ENCODE measurements around the gene ALDH1A2.

Gene ALDH1A2

GRCh38 chr15:58040150-58040549, 25.4 kb downstream of the ALDH1A2 start:
- Histone ChIP-seq H4K91ac (ENCODE audit: low read length) (no peak overlapping the region), H2BK120ac (ENCODE audit: low read depth, low read length) (no peak overlapping the region), H3K18ac (ENCODE audit: low read depth in 1 of 2, low read length in 2 of 2) (no peak overlapping the region), H2BK15ac (ENCODE audit: low read depth, poor library complexity, severe bottlenecking) (no peak overlapping the region), H3K79me1 (replicated peaks; ENCODE audit: low read length, poor library complexity, severe bottlenecking) (no peaks in the 10 kb centered on the region), H2BK12ac (ENCODE audit: low read length in 2 of 2) (no peak overlapping the region), H3K9me3 (ENCODE audit: control insufficient read depth, low read length) (no peaks in the 10 kb centered on the region), H3K14ac (ENCODE audit: low read length in 2 of 2) (no peak overlapping the region), H3K27me3 (ENCODE audit: control insufficient read depth in 1 of 2, insufficient read depth in 1 of 2, low read length in 2 of 2) (no peaks in the 10 kb centered on the region), H2AFZ (ENCODE audit: low read depth, low read length) (no peak overlapping the region), H3K23ac (ENCODE audit: low read length in 2 of 2) (no peak overlapping the region), H2BK5ac (ENCODE audit: low read depth, low read length, poor library complexity, severe bottlenecking) (no peak overlapping the region), H3K4me2 (ENCODE audit: low read length, poor library complexity, severe bottlenecking) (no peak overlapping the region), H3K4me3 (ENCODE audit: insufficient read depth in 1 of 2, low read depth in 1 of 2, low read length in 2 of 2) (no peak overlapping the region), H3K4ac (ENCODE audit: low read depth in 1 of 2, low read length in 2 of 2) (no peak overlapping the region), H2AK5ac (ENCODE audit: low read length, severe bottlenecking) (no peak overlapping the region), H3K4me1 (ENCODE audit: control insufficient read depth, insufficient read depth, low read depth, low read length) (no peaks in the 10 kb centered on the region), H3K27ac (ENCODE audit: low read length, poor library complexity, severe bottlenecking) (no peak overlapping the region), H3K36me3 (ENCODE audit: control insufficient read depth in 1 of 2, insufficient read depth in 2 of 2, low read depth in 1 of 2, low read length in 2 of 2) (no peaks in the 10 kb centered on the region), H4K8ac (ENCODE audit: low read length) (no peak overlapping the region), H3K9ac (ENCODE audit: low read length) (no peak overlapping the region)
- WGBS: 81% methylated on average over 5 of the region's 6 CpGs
- DNase-seq: no peak

GRCh38 chr15:58039079-58040035, 26.2 kb downstream of the ALDH1A2 start:
- Histone ChIP-seq H3K79me1 (replicated peaks; ENCODE audit: low read length, poor library complexity, severe bottlenecking) (no peaks in the 10 kb centered on the region), H2BK12ac (ENCODE audit: low read length in 2 of 2) (no peak overlapping the region), H2AFZ (ENCODE audit: low read depth, low read length) (no peak overlapping the region), H4K91ac (ENCODE audit: low read length) (no peak overlapping the region), H3K4me1 (ENCODE audit: control insufficient read depth, insufficient read depth, low read depth, low read length) (no peaks in the 10 kb centered on the region), H4K8ac (ENCODE audit: low read length) (no peak overlapping the region), H3K27me3 (ENCODE audit: control insufficient read depth in 1 of 2, insufficient read depth in 1 of 2, low read length in 2 of 2) (no peaks in the 10 kb centered on the region), H3K4me3 (ENCODE audit: insufficient read depth in 1 of 2, low read depth in 1 of 2, low read length in 2 of 2) (no peak overlapping the region), H3K27ac (ENCODE audit: low read length, poor library complexity, severe bottlenecking) (peak overlapping the region; percentile 34), H2BK120ac (ENCODE audit: low read depth, low read length) (no peak overlapping the region), H3K23ac (ENCODE audit: low read length in 2 of 2) (no peak overlapping the region), H2BK15ac (ENCODE audit: low read depth, poor library complexity, severe bottlenecking) (no peak overlapping the region), H2AK5ac (ENCODE audit: low read length, severe bottlenecking) (no peak overlapping the region), H3K4ac (ENCODE audit: low read depth in 1 of 2, low read length in 2 of 2) (no peak overlapping the region), H3K9ac (ENCODE audit: low read length) (no peak overlapping the region), H3K4me2 (ENCODE audit: low read length, poor library complexity, severe bottlenecking) (no peak overlapping the region), H3K18ac (ENCODE audit: low read depth in 1 of 2, low read length in 2 of 2) (no peak overlapping the region), H3K9me3 (ENCODE audit: control insufficient read depth, low read length) (no peaks in the 10 kb centered on the region), H3K14ac (ENCODE audit: low read length in 2 of 2) (no peak overlapping the region), H3K36me3 (ENCODE audit: control insufficient read depth in 1 of 2, insufficient read depth in 2 of 2, low read depth in 1 of 2, low read length in 2 of 2) (no peaks in the 10 kb centered on the region), H2BK5ac (ENCODE audit: low read depth, low read length, poor library complexity, severe bottlenecking) (no peak overlapping the region)
- DNase-seq: no peak
- whole genome bisulfite sequencing: 72% methylated on average over 4 of the region's 6 CpGs

- H2BK120ac ChIP-seq (ENCODE audit: low read depth, low read length): no peak overlapping the region
Observed at GRCh38 chr15:58038426-58039078, 27.0 kb downstream of the ALDH1A2 start.

GRCh38 chr15:58037723-58038301, 27.7 kb downstream of the ALDH1A2 start:
- Histone ChIP-seq H2AFZ (ENCODE audit: low read depth, low read length) (no peak overlapping the region), H3K9ac (ENCODE audit: low read length) (no peak overlapping the region), H3K27ac (ENCODE audit: low read length, poor library complexity, severe bottlenecking) (no peak overlapping the region), H2BK15ac (ENCODE audit: low read depth, poor library complexity, severe bottlenecking) (no peak overlapping the region), H4K91ac (ENCODE audit: low read length) (no peak overlapping the region), H2AK5ac (ENCODE audit: low read length, severe bottlenecking) (no peak overlapping the region), H2BK5ac (ENCODE audit: low read depth, low read length, poor library complexity, severe bottlenecking) (no peak overlapping the region), H3K36me3 (ENCODE audit: control insufficient read depth in 1 of 2, insufficient read depth in 2 of 2, low read depth in 1 of 2, low read length in 2 of 2) (no peaks in the 10 kb centered on the region), H3K4me1 (ENCODE audit: control insufficient read depth, insufficient read depth, low read depth, low read length) (no peaks in the 10 kb centered on the region), H2BK12ac (ENCODE audit: low read length in 2 of 2) (no peak overlapping the region), H3K23ac (ENCODE audit: low read length in 2 of 2) (no peak overlapping the region), H3K14ac (ENCODE audit: low read length in 2 of 2) (no peak overlapping the region), H3K4me3 (ENCODE audit: insufficient read depth in 1 of 2, low read depth in 1 of 2, low read length in 2 of 2) (no peak overlapping the region), H4K8ac (ENCODE audit: low read length) (no peak overlapping the region), H2BK120ac (ENCODE audit: low read depth, low read length) (no peak overlapping the region), H3K4me2 (ENCODE audit: low read length, poor library complexity, severe bottlenecking) (no peak overlapping the region), H3K9me3 (ENCODE audit: control insufficient read depth, low read length) (no peaks in the 10 kb centered on the region), H3K4ac (ENCODE audit: low read depth in 1 of 2, low read length in 2 of 2) (no peak overlapping the region), H3K79me1 (replicated peaks; ENCODE audit: low read length, poor library complexity, severe bottlenecking) (no peaks in the 10 kb centered on the region), H3K18ac (ENCODE audit: low read depth in 1 of 2, low read length in 2 of 2) (no peak overlapping the region), H3K27me3 (ENCODE audit: control insufficient read depth in 1 of 2, insufficient read depth in 1 of 2, low read length in 2 of 2) (no peaks in the 10 kb centered on the region)
- DNase-seq: no peak
- WGBS: 31% methylated on average over 2 of the region's 2 CpGs

More at GRCh38 chr15:58038426-58039078, 27.0 kb downstream of the ALDH1A2 start:
- Histone ChIP-seq H3K14ac (ENCODE audit: low read length in 2 of 2) (no peak overlapping the region), H2AFZ (ENCODE audit: low read depth, low read length) (no peak overlapping the region), H2BK5ac (ENCODE audit: low read depth, low read length, poor library complexity, severe bottlenecking) (no peak overlapping the region), H3K18ac (ENCODE audit: low read depth in 1 of 2, low read length in 2 of 2) (no peak overlapping the region), H2BK15ac (ENCODE audit: low read depth, poor library complexity, severe bottlenecking) (no peak overlapping the region), H3K4me3 (ENCODE audit: insufficient read depth in 1 of 2, low read depth in 1 of 2, low read length in 2 of 2) (no peak overlapping the region), H3K9ac (ENCODE audit: low read length) (no peak overlapping the region), H3K4ac (ENCODE audit: low read depth in 1 of 2, low read length in 2 of 2) (no peak overlapping the region), H3K4me1 (ENCODE audit: control insufficient read depth, insufficient read depth, low read depth, low read length) (no peaks in the 10 kb centered on the region), H3K79me1 (replicated peaks; ENCODE audit: low read length, poor library complexity, severe bottlenecking) (no peaks in the 10 kb centered on the region), H2AK5ac (ENCODE audit: low read length, severe bottlenecking) (no peak overlapping the region), H3K36me3 (ENCODE audit: control insufficient read depth in 1 of 2, insufficient read depth in 2 of 2, low read depth in 1 of 2, low read length in 2 of 2) (no peaks in the 10 kb centered on the region), H4K91ac (ENCODE audit: low read length) (no peak overlapping the region), H2BK12ac (ENCODE audit: low read length in 2 of 2) (no peak overlapping the region), H3K27ac (ENCODE audit: low read length, poor library complexity, severe bottlenecking) (peak overlapping the region; percentile 34), H3K4me2 (ENCODE audit: low read length, poor library complexity, severe bottlenecking) (no peak overlapping the region), H3K9me3 (ENCODE audit: control insufficient read depth, low read length) (no peaks in the 10 kb centered on the region), H4K8ac (ENCODE audit: low read length) (no peak overlapping the region), H3K23ac (ENCODE audit: low read length in 2 of 2) (no peak overlapping the region), H3K27me3 (ENCODE audit: control insufficient read depth in 1 of 2, insufficient read depth in 1 of 2, low read length in 2 of 2) (no peaks in the 10 kb centered on the region)
- WGBS: 49% methylated on average over 2 of the region's 2 CpGs
- DNase-seq: no peak

Data from mesenchymal stem cell (in vitro differentiated cells and primary cell).